H1 (cell line): ENCODE results near the gene FKBP6. TPM values are rescaled to one million over a fixed set of nuclear protein-coding genes. Genes with fewer than 3 reads are reported as not detected.

Experiments used
- CHD7 ChIP-seq: fragments of 300-600 bp; sonication (generic); IDR thresholded peaks from 2 replicates; pipeline ENCODE4 v1.7.1; 2012; ENCODE audit warnings: low read length, moderate library complexity, mild to moderate bottlenecking, inconsistent platforms; ENCODE audit not compliant: insufficient replicate concordance
- POU5F1 ChIP-seq: IDR thresholded peaks from 2 replicates; pipeline ENCODE4 v1.6.1; 2011; ENCODE audit warnings: low read depth, mild to moderate bottlenecking, low read length, moderate library complexity
- TAF1 ChIP-seq: IDR thresholded peaks from 2 replicates; pipeline ENCODE4 v1.6.1; 2011; ENCODE audit warnings: mild to moderate bottlenecking, low read depth, low read length
- polyA plus RNA-seq, 7 experiments: library from polyadenylated mRNA; depleted of rRNA in 3 of 7; stranded (reverse) in 5 of 7; unstranded in 2 of 7; fragments of >200 nt in 5 of 7; fragments of 200-250 nt in 2 of 7; gene quantifications; 1 replicate in 5 of 7; 2 replicates in 1 of 7; 4 replicates in 1 of 7; pipeline versions ENCODE4 v1.2.1 to v1.2.3, GENCODE V29; 2011 to 2013; ENCODE audit warnings: missing spikeins in 2 of 7, mixed read lengths in 2 of 7
- total RNA-seq: library from RNA; stranded (reverse); fragmentation: NEBNext Ultra II Directional; extraction: Animal tissue kit (Norgen Biotek cat#: 25700); gene quantifications from 2 replicates; pipeline ENCODE4 v1.2.1, GENCODE V29; 2021

The FKBP6 gene
- total and polyA plus RNA-seq, 2 of the 8 experiments (the other 6 are each of a cell fraction or from before 2014, with no cell fraction given), result 0.14 to 0.19 TPM

GRCh38 chr7:73391396-73391795 is 63.4 kb downstream of the FKBP6 start (continued):
- no peak for TF ChIP-seq TAF1
- no peak for TF ChIP-seq CHD7
- TF ChIP-seq POU5F1, result no peak
- TF ChIP-seq, all 59 proteins: peak for 0
